HG03108 (cell line): ENCODE measurements around the gene AEBP1.

Source experiments
- ATAC-seq: cut with Tn5 transposase; IDR thresholded peaks from one replicate; pipeline ENCODE4 v1.9.1; 2021; ENCODE audit warnings: moderate library complexity; ENCODE audit not compliant: unreplicated experiment

AEBP1 gene

GRCh38 chr7:44139311-44140010 is 35.3 kb downstream of the AEBP1 start:
- ATAC-seq: no peak

DNA sequence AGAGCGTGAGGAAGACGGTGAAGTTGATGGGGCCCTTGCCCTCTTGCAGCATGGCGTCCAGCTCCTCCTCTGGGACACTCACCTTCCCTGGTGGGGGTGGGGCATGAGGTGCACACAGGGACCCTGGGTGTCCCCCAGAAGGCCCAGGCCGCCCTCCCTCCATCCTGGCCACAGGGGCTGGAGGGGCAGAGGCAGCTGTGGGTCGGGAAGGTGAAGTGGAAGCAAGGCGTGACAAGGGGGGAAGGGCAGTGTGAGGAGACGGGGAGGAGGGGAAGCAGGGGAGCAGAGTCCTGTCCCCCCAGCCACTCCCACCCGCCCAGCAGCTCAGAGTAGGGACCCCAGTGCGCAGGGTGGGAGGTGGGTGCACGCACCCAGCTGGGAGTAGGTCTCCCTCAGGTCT is 36.2 kb downstream of the AEBP1 start:
- ATAC-seq: no peak

DNA sequence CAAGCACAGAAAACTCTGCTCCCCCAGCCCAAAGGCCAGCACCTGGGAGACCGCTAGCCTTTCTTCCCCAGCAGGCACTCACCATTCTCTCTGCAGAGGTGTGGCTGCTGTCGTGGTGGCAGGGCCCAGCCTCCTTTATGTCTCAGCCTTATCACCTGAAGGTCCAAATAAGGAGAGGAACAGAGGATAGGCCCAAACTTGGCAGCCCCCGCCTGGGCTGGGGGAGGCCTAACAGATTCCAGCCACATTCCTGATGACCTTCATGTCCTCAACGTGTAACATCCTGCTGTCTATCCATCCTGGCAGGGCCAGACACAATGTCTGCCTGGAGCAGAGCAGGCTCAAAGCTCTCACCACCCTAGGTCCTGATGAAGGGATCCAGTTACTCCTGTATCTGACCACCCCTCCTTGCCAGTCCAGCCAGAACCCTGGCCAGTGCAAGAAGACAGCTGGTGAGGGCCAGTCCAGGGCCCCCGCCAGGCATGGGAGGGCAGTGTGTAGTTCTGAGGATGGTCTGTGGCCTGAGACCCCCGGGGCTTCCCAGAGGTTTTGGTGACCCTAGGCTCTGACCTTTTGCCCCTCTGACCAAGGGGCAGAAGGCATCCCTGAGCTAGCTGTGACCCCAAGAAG is 37.2 kb downstream of the AEBP1 start, which contains the start of gene MYL7:
MYL7 (minus strand) TSS at position 112 of the 630 bp plus-strand sequence; CDS start at position 85, 27 bp downstream.
- no peak for ATAC-seq

DNA sequence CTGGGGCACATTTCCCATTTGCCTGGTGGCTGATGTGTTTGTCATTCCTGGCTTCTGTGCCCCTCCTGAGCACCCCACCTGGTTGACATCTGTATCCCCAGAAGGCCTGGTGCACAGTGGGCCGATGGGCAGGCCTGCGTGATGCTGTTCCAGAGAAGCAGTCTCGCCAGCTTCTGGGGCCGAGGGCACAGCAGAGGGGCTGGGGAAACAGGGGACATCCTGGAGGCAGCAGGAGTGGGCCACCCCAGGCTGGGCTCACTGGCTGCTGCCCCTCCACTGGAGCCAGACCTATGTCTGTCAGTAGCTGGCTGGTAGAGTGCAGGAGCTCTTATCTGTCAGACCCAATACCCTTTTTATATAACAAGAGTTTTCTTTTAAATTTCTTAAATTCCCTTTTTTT is 37.9 kb downstream of the AEBP1 start:
- no peak for ATAC-seq

GRCh38 chr7:44143646-44144250 is 39.6 kb downstream of the AEBP1 start:
- no peak for ATAC-seq

DNA sequence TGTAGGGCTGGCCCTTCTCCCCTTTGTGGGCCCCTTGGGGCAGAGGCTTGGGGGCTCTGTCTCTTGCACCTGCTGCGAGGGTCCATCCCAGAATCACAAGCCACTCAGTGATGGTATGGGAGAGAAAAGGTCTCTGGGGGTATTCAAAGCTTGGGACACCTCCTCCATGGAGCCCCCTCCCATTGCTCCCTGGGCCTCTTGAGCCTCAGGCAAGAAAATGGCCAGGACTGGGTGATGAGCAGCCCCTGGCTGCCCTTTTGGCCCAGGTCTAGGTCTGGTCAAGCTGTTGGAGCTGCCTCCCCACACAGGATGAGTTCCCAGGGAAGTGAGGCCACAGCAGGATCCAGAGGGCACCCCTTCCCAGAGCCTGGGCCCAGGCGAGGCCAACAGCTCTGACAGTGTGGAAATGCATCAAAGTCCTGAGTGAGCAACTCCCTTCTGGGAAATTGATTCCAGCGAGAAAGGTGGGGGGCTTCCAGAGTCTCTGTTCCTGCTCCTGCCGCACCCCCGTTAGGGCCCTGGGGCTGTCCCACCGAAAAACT is 40.4 kb downstream of the AEBP1 start:
- ATAC-seq: no peak

GRCh38 chr7:44144968-44145478 is 40.9 kb downstream of the AEBP1 start:
- no peak for ATAC-seq

GRCh38 chr7:44145479-44145968 is 41.4 kb downstream of the AEBP1 start:
- no peak for ATAC-seq

DNA sequence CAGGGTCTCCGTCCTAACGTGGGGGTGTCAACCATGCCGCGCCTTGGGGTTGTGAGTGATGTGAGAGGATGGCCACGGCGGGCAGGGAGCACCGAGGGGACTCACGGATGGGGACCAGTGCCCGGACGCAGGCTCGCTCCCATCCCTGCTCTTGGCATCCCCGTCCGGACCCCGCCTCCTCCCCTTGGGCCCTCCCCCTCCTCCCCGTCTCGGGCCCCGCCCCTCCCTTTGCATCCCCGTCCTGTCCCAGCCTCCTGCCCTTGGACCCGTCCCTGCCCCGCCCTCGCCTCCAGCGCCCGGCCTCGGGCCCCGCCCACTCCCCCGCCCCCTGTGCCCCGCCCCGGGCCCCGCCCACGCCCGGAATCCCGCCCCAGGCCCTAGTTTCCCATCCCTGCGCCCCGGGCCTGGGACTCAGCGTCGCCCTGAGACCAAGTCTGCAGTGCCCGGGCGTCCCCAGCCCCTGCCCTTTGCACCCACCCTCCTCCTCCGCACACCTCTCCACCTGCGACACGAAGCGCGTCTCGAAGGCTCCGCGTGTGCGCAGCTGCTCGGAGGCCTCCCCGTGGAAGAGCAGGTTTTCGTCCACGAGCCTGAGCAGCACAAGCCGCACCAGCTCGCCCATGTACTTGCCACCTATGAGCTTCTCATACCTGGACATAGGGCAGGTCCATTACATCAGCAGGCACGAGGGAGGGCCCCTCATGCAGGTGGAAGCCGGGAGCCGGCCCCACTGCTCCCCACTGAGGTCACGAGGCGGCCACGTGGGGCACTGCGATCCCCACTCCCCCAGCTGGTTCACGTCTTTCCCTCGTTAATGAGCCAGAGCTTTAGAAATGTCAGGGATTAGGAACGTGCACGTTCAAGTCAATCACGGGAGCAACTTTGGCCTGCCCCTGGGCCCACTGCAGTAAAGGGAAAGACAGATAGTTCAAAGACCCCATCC is 42.1 kb downstream of the AEBP1 start:
- ATAC-seq: no peak

- ATAC-seq: no peak
Observed at GRCh38 chr7:44147026-44147991, 43.2 kb downstream of the AEBP1 start.

DNA sequence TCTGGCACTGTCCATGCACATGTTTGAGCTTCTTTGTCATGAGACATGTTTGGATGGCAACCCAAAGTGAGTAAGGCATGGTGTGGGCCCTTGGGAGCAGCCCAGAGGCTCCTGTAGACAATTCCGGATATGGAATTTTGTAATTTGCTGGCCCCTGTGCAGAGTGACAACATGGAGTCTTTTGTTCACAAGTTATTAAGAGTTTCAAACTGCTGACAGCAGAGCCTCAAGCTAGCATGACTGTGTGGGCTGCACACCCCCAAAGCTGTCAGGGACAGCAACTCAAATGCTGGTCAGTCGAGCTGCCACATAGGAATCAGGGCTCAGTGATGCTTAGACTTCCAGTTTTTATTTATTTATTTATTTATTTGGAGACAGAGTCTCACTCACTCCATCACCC is 44.0 kb downstream of the AEBP1 start:
- ATAC-seq: no peak

DNA sequence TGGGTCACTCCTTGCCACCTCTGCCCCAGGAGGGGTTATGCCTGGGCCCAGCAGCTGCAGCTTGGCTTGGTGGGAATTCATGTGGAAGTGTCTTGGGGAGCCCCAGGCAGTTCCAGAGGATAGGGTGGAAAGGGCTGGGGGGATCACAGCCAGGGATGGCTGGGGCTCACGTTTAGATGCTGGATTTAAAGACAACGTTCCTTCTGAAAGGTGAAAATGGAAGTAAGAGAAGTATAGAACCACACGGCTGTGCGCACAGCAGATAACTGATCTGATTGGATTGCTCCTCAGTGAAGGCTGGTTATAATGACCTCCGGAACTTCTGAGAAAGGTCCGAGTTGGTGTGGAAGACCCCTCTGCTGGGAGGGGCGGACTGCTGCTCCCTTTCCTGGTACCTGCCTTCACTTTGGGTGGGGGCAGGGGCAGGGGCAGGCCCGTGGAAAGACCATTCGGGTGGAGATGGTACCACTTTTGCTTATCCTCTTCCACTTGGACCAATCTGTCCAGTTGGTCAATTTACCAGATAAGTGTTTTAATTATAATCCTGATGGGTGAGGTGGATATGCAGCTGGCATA is 44.9 kb downstream of the AEBP1 start:
- no peak for ATAC-seq

DNA sequence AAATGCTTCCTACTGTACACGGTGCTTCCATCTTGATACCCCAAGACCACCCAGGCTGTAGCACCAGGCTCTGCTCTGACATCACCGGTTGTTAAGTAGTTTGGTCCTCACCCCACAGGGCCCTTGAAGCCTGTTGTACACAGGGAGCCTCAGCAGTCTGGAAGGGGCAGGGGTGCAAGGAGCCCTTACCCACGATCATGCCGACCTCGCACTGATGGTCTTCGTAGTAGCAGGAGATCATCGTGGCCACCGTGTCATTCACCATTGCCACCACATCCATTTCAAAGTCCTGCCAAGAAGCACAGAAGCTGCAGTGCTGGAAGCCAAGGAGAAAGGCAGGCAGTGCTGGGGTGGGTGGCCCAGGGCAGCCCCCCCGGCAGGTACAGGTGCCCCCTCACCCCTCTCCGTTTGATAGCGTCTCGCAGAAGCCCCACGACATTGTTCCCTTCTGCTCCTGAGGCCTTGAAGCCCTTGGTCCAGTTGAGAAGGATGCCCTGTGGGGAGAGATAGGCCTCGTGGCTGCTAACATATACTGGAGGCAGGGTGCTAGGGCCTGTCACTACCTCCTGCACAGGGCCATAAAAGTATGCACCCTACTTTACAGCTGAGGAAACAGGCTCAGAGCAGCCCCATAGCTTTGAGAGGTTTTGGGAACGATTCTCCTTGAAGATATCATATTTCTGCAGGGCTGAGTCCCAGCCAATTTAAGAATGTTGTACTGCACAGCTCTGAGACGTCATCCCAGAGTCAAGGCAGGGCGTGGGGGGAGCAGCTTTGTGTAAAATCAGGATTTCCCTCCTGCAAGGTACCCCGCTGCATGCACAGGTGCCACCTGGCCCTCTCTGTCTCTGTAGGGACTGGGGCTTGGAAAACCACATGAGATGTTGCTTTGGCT is 45.7 kb downstream of the AEBP1 start:
- ATAC-seq: no peak

DNA sequence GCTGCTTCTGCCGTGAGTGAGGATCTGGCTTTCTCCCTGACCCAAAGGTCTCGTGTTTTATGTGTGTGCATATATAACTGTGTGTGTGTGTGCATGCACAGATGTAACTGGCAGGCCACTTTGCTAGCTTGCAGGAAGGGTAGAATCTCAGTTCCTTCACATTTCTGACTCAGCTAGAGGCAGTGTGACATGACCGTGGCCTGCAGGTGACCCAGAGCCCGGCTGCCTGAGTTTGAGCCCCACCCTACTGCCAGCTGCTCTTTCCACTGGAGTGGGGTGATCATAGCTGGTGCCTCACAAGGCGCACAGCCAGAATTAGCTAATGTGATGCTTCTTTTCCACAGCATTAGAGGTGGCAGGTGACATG is 46.3 kb downstream of the AEBP1 start:
- peak; percentile 83 for ATAC-seq

- ATAC-seq: no peak
Observed at GRCh38 chr7:44150966-44151941, 47.1 kb downstream of the AEBP1 start.

DNA sequence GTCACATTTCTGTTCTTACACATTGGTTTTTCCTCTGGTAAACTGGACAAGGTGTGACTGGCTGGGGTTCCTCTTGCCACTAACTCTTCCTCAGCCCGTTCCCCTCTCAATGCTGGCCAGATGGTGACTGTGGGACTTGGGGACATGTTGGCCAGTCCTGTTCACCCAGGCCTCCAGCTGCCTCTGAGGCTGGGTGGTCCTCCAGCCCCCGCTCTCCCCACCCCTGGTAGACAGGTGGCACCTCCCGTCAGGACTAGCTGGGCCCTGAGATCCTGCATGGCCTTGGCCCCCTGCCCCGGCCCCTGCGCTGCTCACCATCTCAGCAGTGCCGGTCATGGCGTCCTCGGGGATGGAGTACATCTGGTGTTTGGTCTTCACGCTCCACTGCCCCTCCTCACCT is 47.8 kb downstream of the AEBP1 start:
- no peak for ATAC-seq
